ENCODE data around the gene RSPO4.

DNA sequence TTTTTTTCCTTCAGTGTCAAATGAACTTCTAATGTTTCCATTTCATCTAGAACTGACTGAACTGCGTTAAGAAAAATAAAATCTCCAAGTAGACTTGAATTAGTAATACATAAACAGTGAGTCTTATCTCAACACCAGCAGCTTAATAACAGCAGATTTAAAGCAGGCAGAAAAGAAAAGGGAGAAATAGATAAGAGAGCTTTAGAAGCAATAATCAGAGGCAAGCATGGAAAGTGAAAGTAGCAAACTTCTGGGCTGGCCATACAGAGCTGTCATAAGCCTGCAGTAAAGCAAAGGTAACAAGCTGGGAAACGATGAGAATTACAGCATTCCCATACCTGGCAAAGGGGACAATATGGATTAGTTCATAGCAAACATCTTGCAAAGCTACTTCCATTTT lies 69.1 kb downstream of the RSPO4 start:
- TF ChIP-seq EP300 (IDR thresholded peaks at IDR 0.05; ENCODE audit: borderline replicate concordance) (no peak), TAF1 (IDR thresholded peaks at IDR 0.05; ENCODE audit: low read depth) (no peak), EGR1 (IDR thresholded peaks at IDR 0.05) (no peak), FOXM1 (IDR thresholded peaks at IDR 0.05; ENCODE audit: borderline replicate concordance, low read depth) (no peak), ZBTB7A (IDR thresholded peaks at IDR 0.05; ENCODE audit: low read depth) (no peak), YY1 (IDR thresholded peaks at IDR 0.05; ENCODE audit: low read depth) (no peak), RAD21 (IDR thresholded peaks at IDR 0.05; ENCODE audit: low read depth) (no peak), TCF12 (IDR thresholded peaks at IDR 0.05; ENCODE audit: low read depth) (no peak), CREB1 (IDR thresholded peaks at IDR 0.05; ENCODE audit: low read depth) (no peak), NFIC (IDR thresholded peaks at IDR 0.05) (no peak), CEBPB (IDR thresholded peaks at IDR 0.05) (no peak)
- TF ChIP-seq, protein P1, sequence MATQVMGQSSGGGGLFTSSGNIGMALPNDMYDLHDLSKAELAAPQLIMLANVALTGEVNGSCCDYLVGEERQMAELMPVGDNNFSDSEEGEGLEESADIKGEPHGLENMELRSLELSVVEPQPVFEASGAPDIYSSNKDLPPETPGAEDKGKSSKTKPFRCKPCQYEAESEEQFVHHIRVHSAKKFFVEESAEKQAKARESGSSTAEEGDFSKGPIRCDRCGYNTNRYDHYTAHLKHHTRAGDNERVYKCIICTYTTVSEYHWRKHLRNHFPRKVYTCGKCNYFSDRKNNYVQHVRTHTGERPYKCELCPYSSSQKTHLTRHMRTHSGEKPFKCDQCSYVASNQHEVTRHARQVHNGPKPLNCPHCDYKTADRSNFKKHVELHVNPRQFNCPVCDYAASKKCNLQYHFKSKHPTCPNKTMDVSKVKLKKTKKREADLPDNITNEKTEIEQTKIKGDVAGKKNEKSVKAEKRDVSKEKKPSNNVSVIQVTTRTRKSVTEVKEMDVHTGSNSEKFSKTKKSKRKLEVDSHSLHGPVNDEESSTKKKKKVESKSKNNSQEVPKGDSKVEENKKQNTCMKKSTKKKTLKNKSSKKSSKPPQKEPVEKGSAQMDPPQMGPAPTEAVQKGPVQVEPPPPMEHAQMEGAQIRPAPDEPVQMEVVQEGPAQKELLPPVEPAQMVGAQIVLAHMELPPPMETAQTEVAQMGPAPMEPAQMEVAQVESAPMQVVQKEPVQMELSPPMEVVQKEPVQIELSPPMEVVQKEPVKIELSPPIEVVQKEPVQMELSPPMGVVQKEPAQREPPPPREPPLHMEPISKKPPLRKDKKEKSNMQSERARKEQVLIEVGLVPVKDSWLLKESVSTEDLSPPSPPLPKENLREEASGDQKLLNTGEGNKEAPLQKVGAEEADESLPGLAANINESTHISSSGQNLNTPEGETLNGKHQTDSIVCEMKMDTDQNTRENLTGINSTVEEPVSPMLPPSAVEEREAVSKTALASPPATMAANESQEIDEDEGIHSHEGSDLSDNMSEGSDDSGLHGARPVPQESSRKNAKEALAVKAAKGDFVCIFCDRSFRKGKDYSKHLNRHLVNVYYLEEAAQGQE (IDR thresholded peaks at IDR 0.05; ENCODE audit: low read depth) = no peak
- TF ChIP-seq, protein P2, sequence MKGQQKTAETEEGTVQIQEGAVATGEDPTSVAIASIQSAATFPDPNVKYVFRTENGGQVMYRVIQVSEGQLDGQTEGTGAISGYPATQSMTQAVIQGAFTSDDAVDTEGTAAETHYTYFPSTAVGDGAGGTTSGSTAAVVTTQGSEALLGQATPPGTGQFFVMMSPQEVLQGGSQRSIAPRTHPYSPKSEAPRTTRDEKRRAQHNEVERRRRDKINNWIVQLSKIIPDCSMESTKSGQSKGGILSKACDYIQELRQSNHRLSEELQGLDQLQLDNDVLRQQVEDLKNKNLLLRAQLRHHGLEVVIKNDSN (IDR thresholded peaks at IDR 0.05) = no peak
- TF ChIP-seq, protein P3, sequence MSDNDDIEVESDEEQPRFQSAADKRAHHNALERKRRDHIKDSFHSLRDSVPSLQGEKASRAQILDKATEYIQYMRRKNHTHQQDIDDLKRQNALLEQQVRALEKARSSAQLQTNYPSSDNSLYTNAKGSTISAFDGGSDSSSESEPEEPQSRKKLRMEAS (IDR thresholded peaks at IDR 0.05) = no peak

All from Ishikawa (cell line).